K562 (cell line): Measurements from ENCODE around the gene RPL27A. TPM values are rescaled to one million over a fixed set of nuclear protein-coding genes. Genes with fewer than 3 reads are reported as not detected.

Source experiments
- DACH1 ChIP-seq: fragments of 450-650 bp; IDR thresholded peaks from 2 replicates; pipeline ENCODE4 v1.6.1; 2018; ENCODE audit not compliant: partially characterized antibody
- ZBTB40 ChIP-seq, 2 experiments: fragments of 450-650 bp in 1 of 2; sonication (generic) in 1 of 2; formaldehyde crosslinking in 1 of 2; IDR thresholded peaks; 2 replicates each; pipeline versions ENCODE4 v1.7.1 to v1.9.0; 2016 to 2022; ENCODE audit warnings: inconsistent platforms in 1 of 2, mild to moderate bottlenecking in 1 of 2, missing genetic modification reagents in 1 of 2
- polyA plus RNA-seq, 8 experiments: library from polyadenylated mRNA; depleted of rRNA in 4 of 8; stranded (reverse) in 5 of 8; unstranded in 3 of 8; fragments of >200 nt; fragmentation: Nextera tagmentation in 2 of 8; fragmentation: Illumina TruSeq in 1 of 8; extraction: Ambion mirVana in 2 of 8; extraction: Trizol in 1 of 8; gene quantifications; 2 replicates each; pipeline versions ENCODE4 v1.2.1 to v1.2.3, GENCODE V29; 2011 to 2014; ENCODE audit warnings: inconsistent platforms in 1 of 8, missing spikeins in 1 of 8
- total RNA-seq, 7 experiments: library from RNA; depleted of rRNA in 6 of 7; stranded (reverse); fragments of >200 nt in 6 of 7; fragmentation: Illumina TruSeq in 2 of 7; extraction: Trizol in 2 of 7; gene quantifications; 2 replicates each; pipeline versions ENCODE4 v1.2.1 to v1.2.3, GENCODE V29; 2011 to 2021; ENCODE audit warnings: low replicate concordance in 1 of 7

The RPL27A gene
- total and polyA plus RNA-seq, 9 of the 15 experiments (the other 6 are each of a cell fraction or from before 2014, with no cell fraction given): 790 to 4,241 (median 2,267) TPM

- TF ChIP-seq ZBTB40 (IDR thresholded peaks at IDR 0.05) (no peak), ZBTB40 (CRISPR knock-in tag; IDR thresholded peaks at IDR 0.05) (no peak), DACH1 (no peak)
Observed at GRCh38 chr11:8719211-8719649, 36.6 kb downstream of the RPL27A start (continued).
